Stomach (tissue), 4 donors: ENCODE results near the gene BET1L.

Experiments used
- CTCF ChIP-seq, 7 experiments: fragments of 450-650 bp in 4 of 7; fragments of 200-600 bp in 3 of 7; sonication (generic) in 3 of 7; IDR thresholded peaks; one replicate each; pipeline ENCODE4 v1.5.1; 2016 to 2019; ENCODE audit warnings: antibody characterized with exemption in 7 of 7, control low read depth in 2 of 7, mild to moderate bottlenecking in 1 of 7
- EP300 ChIP-seq: sonication (generic); formaldehyde crosslinking; IDR thresholded peaks from one replicate; pipeline ENCODE4 v1.6.1; 2017; ENCODE audit warnings: antibody characterized with exemption
- POLR2A ChIP-seq, 4 donors: fragments of 450-650 bp; IDR thresholded peaks; one replicate each; pipeline ENCODE4 v1.6.1; 2016; ENCODE audit warnings: antibody characterized with exemption in 4 of 4, control low read depth in 2 of 4, mild to moderate bottlenecking in 1 of 4, moderate library complexity in 1 of 4
- POLR2AphosphoS5 ChIP-seq, 3 donors: sonication (generic); formaldehyde crosslinking; IDR thresholded peaks; one replicate each; pipeline ENCODE4 v1.6.1; 2016; ENCODE audit warnings: antibody characterized with exemption in 3 of 3

- TF ChIP-seq POLR2A (IDR thresholded peaks at IDR 0.05) = no peak
- no peak for TF ChIP-seq POLR2AphosphoS5 (IDR thresholded peaks at IDR 0.05)
- TF ChIP-seq CTCF (IDR thresholded peaks at IDR 0.05) = no peak
- TF ChIP-seq EP300 = no peak
These were observed 46.7 kb upstream of the BET1L start for GRCh38 chr11:253886-254270.
